ENCODE data around the gene PCIF1. TPM values are rescaled to one million over a fixed set of nuclear protein-coding genes. Genes with fewer than 3 reads are reported as not detected.
"Not testable (repeated sequence)": the region's sequence is repeated elsewhere in the genome, so short reads cannot be mapped to it uniquely, and the experiment has no call there.

PCIF1 gene
- total RNA-seq, 4 donors from 2014 or later: 34.5 to 63.2 (median 41.3) TPM

DNA sequence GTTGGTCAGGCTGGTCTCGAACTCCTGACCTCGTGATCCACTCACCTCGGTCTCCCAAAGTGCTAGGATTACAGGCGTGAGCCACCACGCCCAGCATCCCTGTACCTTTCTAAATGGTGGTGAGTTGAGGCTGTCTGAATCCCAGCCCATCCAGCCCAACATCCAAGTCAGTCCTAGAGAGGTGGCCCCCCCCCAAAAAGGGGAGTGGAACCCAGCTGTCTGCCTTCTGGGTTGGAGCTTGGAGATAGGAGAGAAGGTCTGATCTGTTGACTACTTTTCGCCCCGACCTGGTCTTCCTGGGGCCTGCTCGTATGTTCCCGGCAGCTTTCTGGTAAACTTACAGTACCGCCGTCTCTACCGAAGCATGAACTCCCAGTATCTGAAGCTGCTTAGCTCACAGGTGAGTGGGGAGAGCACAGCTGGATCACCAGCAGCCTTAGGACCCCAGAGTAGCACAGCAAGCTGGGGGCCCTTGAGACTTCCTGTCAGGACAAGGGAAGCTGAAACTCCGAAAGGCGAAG, 37.8 kb upstream of the PCIF1 start:
- intact Hi-C loops (cut with DNase I; ENCODE audit: low total_unique reads): no loop called here
- 90 to 95% methylated on average over 14 of the region's 14 CpGs for WGBS, 2 donors
- no peak overlapping the region for H3K4me3 ChIP-seq (ENCODE audit: low read depth, poor library complexity, severe bottlenecking)
- TF ChIP-seq POLR2A (IDR thresholded peaks at IDR 0.05): no peak
- TF ChIP-seq, protein P1, sequence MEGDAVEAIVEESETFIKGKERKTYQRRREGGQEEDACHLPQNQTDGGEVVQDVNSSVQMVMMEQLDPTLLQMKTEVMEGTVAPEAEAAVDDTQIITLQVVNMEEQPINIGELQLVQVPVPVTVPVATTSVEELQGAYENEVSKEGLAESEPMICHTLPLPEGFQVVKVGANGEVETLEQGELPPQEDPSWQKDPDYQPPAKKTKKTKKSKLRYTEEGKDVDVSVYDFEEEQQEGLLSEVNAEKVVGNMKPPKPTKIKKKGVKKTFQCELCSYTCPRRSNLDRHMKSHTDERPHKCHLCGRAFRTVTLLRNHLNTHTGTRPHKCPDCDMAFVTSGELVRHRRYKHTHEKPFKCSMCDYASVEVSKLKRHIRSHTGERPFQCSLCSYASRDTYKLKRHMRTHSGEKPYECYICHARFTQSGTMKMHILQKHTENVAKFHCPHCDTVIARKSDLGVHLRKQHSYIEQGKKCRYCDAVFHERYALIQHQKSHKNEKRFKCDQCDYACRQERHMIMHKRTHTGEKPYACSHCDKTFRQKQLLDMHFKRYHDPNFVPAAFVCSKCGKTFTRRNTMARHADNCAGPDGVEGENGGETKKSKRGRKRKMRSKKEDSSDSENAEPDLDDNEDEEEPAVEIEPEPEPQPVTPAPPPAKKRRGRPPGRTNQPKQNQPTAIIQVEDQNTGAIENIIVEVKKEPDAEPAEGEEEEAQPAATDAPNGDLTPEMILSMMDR (IDR thresholded peaks at IDR 0.05): no peak
- DNase-seq (ENCODE audit: low spot score in 2 of 2): no peak

DNA sequence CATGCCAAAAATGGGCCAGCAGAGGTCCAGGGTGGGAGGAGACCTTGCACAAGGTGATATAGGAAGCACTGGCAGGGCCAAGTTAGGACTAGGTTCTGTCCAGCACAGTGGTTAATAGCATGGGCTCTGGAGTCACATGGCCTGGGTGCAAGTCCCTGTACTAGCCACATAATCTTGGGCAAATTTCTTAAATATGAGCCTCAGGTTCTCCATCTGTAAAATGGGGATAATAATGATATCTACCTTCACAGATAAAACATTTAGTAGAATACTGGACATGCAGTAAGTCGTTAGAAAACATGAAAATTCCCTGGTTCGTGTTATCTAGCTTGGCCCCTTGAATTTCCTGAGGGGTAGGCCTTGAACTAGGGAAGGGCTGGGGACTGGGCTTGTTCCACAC, 37.2 kb upstream of the PCIF1 start:
- intact Hi-C loops (cut with DNase I; ENCODE audit: low total_unique reads): no loop called here
- TF ChIP-seq, protein P1 (IDR thresholded peaks at IDR 0.05): no peak
- no peak for TF ChIP-seq POLR2A (IDR thresholded peaks at IDR 0.05)
- 83 to 87% methylated on average over 2 of the region's 2 CpGs for WGBS, 2 donors
- no peak overlapping the region for H3K4me3 ChIP-seq (ENCODE audit: low read depth, poor library complexity, severe bottlenecking)
- no peak for DNase-seq (ENCODE audit: low spot score in 2 of 2)

DNA sequence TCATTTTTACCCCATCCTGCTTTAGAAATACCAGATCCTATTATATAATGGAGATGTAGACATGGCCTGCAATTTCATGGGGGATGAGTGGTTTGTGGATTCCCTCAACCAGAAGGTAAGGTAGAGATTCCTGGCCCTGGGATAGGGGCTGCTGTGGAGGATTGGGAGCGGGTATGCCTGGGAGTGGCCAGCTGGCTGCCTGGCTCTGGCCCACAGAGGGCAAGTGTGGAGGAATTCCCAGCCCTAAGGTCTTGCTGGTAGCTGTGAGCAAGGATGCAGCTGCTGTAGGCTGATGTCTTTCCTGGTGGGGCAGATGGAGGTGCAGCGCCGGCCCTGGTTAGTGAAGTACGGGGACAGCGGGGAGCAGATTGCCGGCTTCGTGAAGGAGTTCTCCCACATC, 36.8 kb upstream of the PCIF1 start:
- no peak overlapping the region for H3K4me3 ChIP-seq (ENCODE audit: low read depth, poor library complexity, severe bottlenecking)
- 92 to 93% methylated on average over 7 of the region's 7 CpGs for WGBS, 2 donors
- DNase-seq (ENCODE audit: low spot score in 2 of 2): no peak
- intact Hi-C loops (cut with DNase I; ENCODE audit: low total_unique reads): no loop called here
- TF ChIP-seq, protein P1 (IDR thresholded peaks at IDR 0.05): no peak

DNA sequence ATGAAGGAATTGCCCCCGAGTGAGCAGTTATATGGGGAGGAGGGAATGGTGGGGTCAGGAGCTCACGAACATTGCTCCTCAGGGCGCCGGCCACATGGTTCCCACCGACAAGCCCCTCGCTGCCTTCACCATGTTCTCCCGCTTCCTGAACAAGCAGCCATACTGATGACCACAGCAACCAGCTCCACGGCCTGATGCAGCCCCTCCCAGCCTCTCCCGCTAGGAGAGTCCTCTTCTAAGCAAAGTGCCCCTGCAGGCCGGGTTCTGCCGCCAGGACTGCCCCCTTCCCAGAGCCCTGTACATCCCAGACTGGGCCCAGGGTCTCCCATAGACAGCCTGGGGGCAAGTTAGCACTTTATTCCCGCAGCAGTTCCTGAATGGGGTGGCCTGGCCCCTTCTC, 36.2 kb upstream of the PCIF1 start:
- WGBS, 2 donors: 86 to 88% methylated on average over 12 of the region's 12 CpGs
- intact Hi-C loops (cut with DNase I; ENCODE audit: low total_unique reads): no loop called here

DNA sequence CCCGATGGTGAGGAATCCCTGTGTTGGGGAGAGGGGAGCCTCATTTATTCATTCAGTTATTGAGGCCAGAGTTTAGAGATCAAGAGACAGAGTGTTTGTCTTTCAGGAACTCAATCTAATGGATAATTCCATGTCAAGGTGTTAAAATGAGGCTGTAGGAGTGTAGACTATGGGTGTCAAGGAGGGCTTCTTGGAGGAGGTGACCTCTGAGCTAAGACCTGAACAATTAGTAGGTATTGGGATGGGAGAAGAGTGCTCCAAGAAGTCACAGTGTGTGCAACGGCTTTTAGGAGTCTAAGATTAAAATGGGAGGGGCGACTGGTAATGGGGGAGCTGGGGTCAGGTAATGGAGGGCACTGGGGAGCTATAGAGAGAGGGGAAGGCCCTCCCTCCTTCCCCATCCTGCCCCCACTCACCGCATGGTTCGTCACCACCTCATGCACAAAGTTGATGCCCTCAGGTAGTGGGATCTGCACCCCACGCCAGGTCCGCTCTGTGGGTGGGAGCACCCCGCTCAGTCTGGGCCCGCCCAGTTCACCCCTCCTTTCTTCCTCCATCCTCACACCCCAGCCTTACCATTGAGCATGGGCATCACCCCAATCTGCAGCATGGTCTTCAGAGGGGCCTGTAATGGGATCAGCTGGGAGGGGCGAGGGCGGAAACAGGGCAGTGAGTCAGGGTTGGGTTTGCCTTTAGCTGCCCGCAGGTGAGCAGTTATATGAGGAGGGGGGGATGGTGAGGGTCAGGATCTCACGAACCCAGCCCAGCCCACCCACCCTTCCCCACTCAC, 35.2 kb upstream of the PCIF1 start:
- TF ChIP-seq, protein P1 (IDR thresholded peaks at IDR 0.05): no peak
- no peak for TF ChIP-seq POLR2A (IDR thresholded peaks at IDR 0.05)
- 77 to 86% methylated on average over 13 of the region's 13 CpGs for WGBS, 2 donors

More for the DNA sequence above, 36.2 kb upstream of the PCIF1 start:
- TF ChIP-seq, protein P1 (IDR thresholded peaks at IDR 0.05): no peak
- TF ChIP-seq POLR2A (IDR thresholded peaks at IDR 0.05): no peak
- no peak overlapping the region for H3K4me3 ChIP-seq (ENCODE audit: low read depth, poor library complexity, severe bottlenecking)
- no peak for DNase-seq (ENCODE audit: low spot score in 2 of 2)

DNA sequence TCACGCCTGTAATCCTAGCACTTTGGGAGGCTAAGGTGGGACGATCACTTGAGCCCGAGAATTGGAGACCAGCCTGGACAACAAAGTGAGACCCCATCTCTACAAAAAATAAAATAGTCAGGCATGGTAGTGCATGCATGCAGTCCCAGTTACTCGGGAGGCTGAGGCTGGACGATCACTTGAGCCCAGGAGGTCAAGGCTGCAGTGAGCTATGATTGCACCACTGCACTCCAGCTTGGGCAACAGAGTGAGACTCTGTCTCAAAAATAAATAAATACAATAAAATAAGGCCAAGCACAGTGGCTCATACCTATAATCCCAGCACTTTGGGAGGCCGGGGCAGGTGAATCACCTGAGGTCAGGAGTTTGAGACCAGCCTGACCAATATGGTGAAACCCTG, 33.2 kb upstream of the PCIF1 start:
- H3K4me3 ChIP-seq (ENCODE audit: low read depth, poor library complexity, severe bottlenecking); intact Hi-C loops (cut with DNase I; ENCODE audit: low total_unique reads); DNase-seq (ENCODE audit: low spot score in 2 of 2): not testable (repeated sequence)
- 84 to 94% methylated on average over 6 of the region's 6 CpGs for WGBS, 2 donors

More for the DNA sequence above, 35.2 kb upstream of the PCIF1 start:
- H3K4me3 ChIP-seq (ENCODE audit: low read depth, poor library complexity, severe bottlenecking): no peak overlapping the region
- intact Hi-C loops (cut with DNase I; ENCODE audit: low total_unique reads): no loop called here
- no peak for DNase-seq (ENCODE audit: low spot score in 2 of 2)
